Astrocyte (in vitro differentiated cells and primary cell): Measurements from ENCODE around the gene ROR1. TPM values are rescaled to one million over a fixed set of nuclear protein-coding genes. Genes with fewer than 3 reads are reported as not detected.

Experiments used
- DNase-seq: peaks from one replicate; pipeline ENCODE4 v3.0.0-alpha.2; 2010; ENCODE audit warnings: low read depth
- FAIRE-seq: peaks from 2 replicates; lab custom pipeline; 2011; peaks lifted over from hg19 to GRCh38; lab: Jason Lieb, UNC
- H2AFZ ChIP-seq: 2 replicates; pipeline ENCODE4 v1.6.0; 2012; ENCODE audit warnings: low read depth, low read length, inconsistent platforms
- H3K27ac ChIP-seq: 2 replicates; pipeline ENCODE4 v1.5.1; 2011; ENCODE audit warnings: low read depth, low read length, inconsistent platforms
- H3K27me3 ChIP-seq: 2 replicates; pipeline ENCODE4 v1.6.0; 2011; ENCODE audit warnings: low read length, inconsistent platforms; ENCODE audit not compliant: insufficient read depth
- H3K36me3 ChIP-seq: 2 replicates; pipeline ENCODE4 v1.5.1; 2011; ENCODE audit warnings: low read length, inconsistent platforms; ENCODE audit not compliant: insufficient read depth
- H3K4me1 ChIP-seq: 2 replicates; pipeline ENCODE4 v1.5.1; 2011; ENCODE audit warnings: low read length, inconsistent platforms; ENCODE audit not compliant: insufficient read depth
- H3K4me2 ChIP-seq: 2 replicates; pipeline ENCODE4 v1.6.0; 2012; ENCODE audit warnings: low read length, inconsistent platforms
- H3K4me3 ChIP-seq: 2 replicates; pipeline ENCODE4 v1.5.1; 2011; ENCODE audit warnings: low read depth, mild to moderate bottlenecking, low read length, inconsistent platforms; ENCODE audit not compliant: insufficient read depth
- H3K79me2 ChIP-seq: 2 replicates; pipeline ENCODE4 v1.6.0; 2012; ENCODE audit warnings: mild to moderate bottlenecking, low read length, inconsistent platforms; ENCODE audit not compliant: insufficient read depth
- H3K9ac ChIP-seq: 2 replicates; pipeline ENCODE4 v1.6.0; 2012; ENCODE audit warnings: mild to moderate bottlenecking, low read length, inconsistent platforms
- H3K9me3 ChIP-seq: 2 replicates; pipeline ENCODE4 v1.5.1; 2012; ENCODE audit warnings: low read depth, mild to moderate bottlenecking, low read length, inconsistent platforms; ENCODE audit not compliant: insufficient read depth
- H4K20me1 ChIP-seq: 2 replicates; pipeline ENCODE4 v1.6.0; 2012; ENCODE audit warnings: low read length, inconsistent platforms; ENCODE audit not compliant: insufficient read depth
- H3K27ac Mint-ChIP-seq: one replicate; pipeline ENCODE4 v1.8.0; 2021; ENCODE audit warnings: mild to moderate bottlenecking, mixed read lengths; ENCODE audit not compliant: unreplicated experiment
- H3K27me3 Mint-ChIP-seq: one replicate; pipeline ENCODE4 v1.8.0; 2021; ENCODE audit warnings: low read depth, mixed read lengths; ENCODE audit not compliant: unreplicated experiment
- H3K36me3 Mint-ChIP-seq: one replicate; pipeline ENCODE4 v1.8.0; 2021; ENCODE audit warnings: low read depth, mixed read lengths; ENCODE audit not compliant: unreplicated experiment
- H3K4me1 Mint-ChIP-seq: one replicate; pipeline ENCODE4 v1.8.0; 2021; ENCODE audit warnings: low read depth, mixed read lengths; ENCODE audit not compliant: unreplicated experiment
- H3K4me3 Mint-ChIP-seq: one replicate; pipeline ENCODE4 v1.8.0; 2021; ENCODE audit warnings: mild to moderate bottlenecking, moderate library complexity, mixed read lengths; ENCODE audit not compliant: unreplicated experiment
- H3K9me3 Mint-ChIP-seq: one replicate; pipeline ENCODE4 v1.8.0; 2021; ENCODE audit warnings: mild to moderate bottlenecking, mixed read lengths; ENCODE audit not compliant: unreplicated experiment
- CTCF ChIP-seq: IDR thresholded peaks from 2 replicates; pipeline ENCODE4 v1.5.1; 2011; ENCODE audit warnings: low read depth, mild to moderate bottlenecking, inconsistent platforms, low read length, moderate library complexity; ENCODE audit not compliant: insufficient read depth
- EZH2 ChIP-seq: IDR thresholded peaks from 2 replicates; pipeline ENCODE4 v1.6.1; 2012; ENCODE audit warnings: mild to moderate bottlenecking, low read length, inconsistent platforms; ENCODE audit not compliant: insufficient read depth
- total RNA-seq: library from RNA; stranded (reverse); gene quantifications from 2 replicates; pipeline ENCODE4 v1.2.1, GENCODE V29; 2021

Gene ROR1
- total RNA-seq, 1 donor from 2014 or later, result 38.3 TPM

GRCh38 chr1:64179588-64179987 lies 405.8 kb downstream of the ROR1 start:
- Histone ChIP-seq H3K9ac (no peak overlapping the region), H3K27ac (no peak overlapping the region), H4K20me1 (no peaks in the 10 kb centered on the region), H3K4me2 (no peak overlapping the region), H3K4me1 (peaks cover 7% of the 10 kb centered on the region), H3K27me3 (no peaks in the 10 kb centered on the region), H2AFZ (no peak overlapping the region), H3K79me2 (no peaks in the 10 kb centered on the region), H3K9me3 (no peaks in the 10 kb centered on the region), H3K4me3 (no peak overlapping the region), H3K36me3 (no peaks in the 10 kb centered on the region)
- H3K27ac Mint-ChIP-seq, result no peak overlapping the region
- H3K4me1 Mint-ChIP-seq, result no peaks in the 10 kb centered on the region
- TF ChIP-seq EZH2 (no peak), CTCF (no peak)
- peaks cover 17% of the 10 kb centered on the region for H3K36me3 Mint-ChIP-seq
- H3K27me3 Mint-ChIP-seq, result no peaks in the 10 kb centered on the region
- H3K4me3 Mint-ChIP-seq, result no peak overlapping the region
- DNase-seq, result no peak
- FAIRE-seq, result no peak
- H3K9me3 Mint-ChIP-seq, result no peaks in the 10 kb centered on the region

GRCh38 chr1:64182207-64182606 lies 408.4 kb downstream of the ROR1 start:
- no peak overlapping the region for H3K27ac Mint-ChIP-seq
- FAIRE-seq, result no peak
- no peak overlapping the region for H3K27ac ChIP-seq

GRCh38 chr1:64183395-64184002 lies 409.7 kb downstream of the ROR1 start:
- H3K27me3 Mint-ChIP-seq, result no peaks in the 10 kb centered on the region
- DNase-seq, result no peak
- no peaks in the 10 kb centered on the region for H3K9me3 Mint-ChIP-seq
- Histone ChIP-seq H3K79me2 (no peaks in the 10 kb centered on the region), H3K27me3 (no peaks in the 10 kb centered on the region), H3K4me2 (no peak overlapping the region), H3K9me3 (no peaks in the 10 kb centered on the region), H3K27ac (no peak overlapping the region), H4K20me1 (no peaks in the 10 kb centered on the region), H3K4me3 (no peak overlapping the region), H3K4me1 (peaks cover 7% of the 10 kb centered on the region), H3K36me3 (no peaks in the 10 kb centered on the region), H3K9ac (no peak overlapping the region), H2AFZ (no peak overlapping the region)
- H3K27ac Mint-ChIP-seq, result no peak overlapping the region
- FAIRE-seq, result peak; percentile 37
- H3K36me3 Mint-ChIP-seq, result peaks cover 4% of the 10 kb centered on the region
- no peak overlapping the region for H3K4me3 Mint-ChIP-seq
- no peaks in the 10 kb centered on the region for H3K4me1 Mint-ChIP-seq
- TF ChIP-seq CTCF (no peak), EZH2 (no peak)

More at GRCh38 chr1:64182207-64182606, 408.4 kb downstream of the ROR1 start:
- Mint-ChIP-seq H3K36me3 (peaks cover 16% of the 10 kb centered on the region), H3K9me3 (no peaks in the 10 kb centered on the region), H3K4me1 (no peaks in the 10 kb centered on the region), H3K27me3 (no peaks in the 10 kb centered on the region), H3K4me3 (no peak overlapping the region)
- no peaks in the 10 kb centered on the region for H3K79me2 ChIP-seq
- H2AFZ ChIP-seq, result no peak overlapping the region
- no peak for TF ChIP-seq EZH2
- H3K27me3 ChIP-seq, result no peaks in the 10 kb centered on the region
- no peaks in the 10 kb centered on the region for H4K20me1 ChIP-seq
- DNase-seq, result no peak
- H3K4me3 ChIP-seq, result no peak overlapping the region
- H3K9me3 ChIP-seq, result no peaks in the 10 kb centered on the region
- no peak overlapping the region for H3K4me2 ChIP-seq
- H3K4me1 ChIP-seq, result peaks cover 7% of the 10 kb centered on the region
- no peaks in the 10 kb centered on the region for H3K36me3 ChIP-seq
- H3K9ac ChIP-seq, result no peak overlapping the region
